GM15510 (cell line): Measurements from ENCODE around the gene INO80B.

ENCODE experiments used
- POLR2A ChIP-seq: IDR thresholded peaks from 3 replicates; pipeline ENCODE4 v1.6.1; 2011; ENCODE audit warnings: borderline replicate concordance; ENCODE audit not compliant: insufficient read length; ENCODE audit errors: extremely low read depth

Gene INO80B

DNA sequence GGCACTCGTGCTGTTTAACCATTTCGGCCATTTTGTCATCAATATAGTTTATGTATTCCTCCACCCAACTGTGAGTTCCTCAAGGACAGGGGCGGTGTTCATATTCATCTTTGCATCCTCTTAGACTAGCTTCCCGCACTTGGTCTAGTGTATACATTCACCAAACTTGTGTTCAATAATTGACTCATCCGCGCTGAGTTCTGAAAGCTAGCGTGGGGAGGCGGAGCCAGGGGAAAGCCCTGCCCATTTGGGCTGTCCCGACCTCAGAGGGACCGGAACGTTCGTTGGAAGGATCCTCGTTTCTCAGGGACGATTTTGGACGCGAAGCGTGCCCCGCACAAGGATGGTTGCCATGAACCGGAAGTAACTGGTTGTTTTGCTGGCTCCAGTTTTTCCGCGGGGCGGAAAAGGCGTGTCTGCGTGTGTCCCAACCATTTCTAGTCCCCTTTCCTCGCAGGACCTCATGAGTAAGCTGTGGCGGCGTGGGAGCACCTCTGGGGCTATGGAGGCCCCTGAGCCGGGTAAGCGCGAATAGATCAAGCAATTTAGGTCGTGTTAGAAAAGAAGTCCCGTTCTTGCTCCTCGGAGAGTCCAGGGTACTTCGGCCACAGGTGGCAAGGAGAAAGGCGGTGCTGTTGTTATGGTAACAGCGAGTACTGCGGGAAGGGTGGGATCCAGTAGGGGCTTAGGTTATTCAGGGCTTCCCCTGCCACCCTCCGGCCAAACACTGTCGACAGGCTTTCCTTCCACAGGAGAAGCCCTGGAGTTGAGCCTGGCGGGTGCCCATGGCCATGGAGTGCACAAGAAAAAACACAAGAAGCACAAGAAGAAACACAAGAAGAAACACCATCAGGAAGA lies at the start of gene INO80B:
TSS of gene INO80B (plus strand) at position 434 of the 858 bp plus-strand sequence. CDS start at position 464, 30 bp downstream.
- TF ChIP-seq POLR2A = peak; percentile 52

DNA sequence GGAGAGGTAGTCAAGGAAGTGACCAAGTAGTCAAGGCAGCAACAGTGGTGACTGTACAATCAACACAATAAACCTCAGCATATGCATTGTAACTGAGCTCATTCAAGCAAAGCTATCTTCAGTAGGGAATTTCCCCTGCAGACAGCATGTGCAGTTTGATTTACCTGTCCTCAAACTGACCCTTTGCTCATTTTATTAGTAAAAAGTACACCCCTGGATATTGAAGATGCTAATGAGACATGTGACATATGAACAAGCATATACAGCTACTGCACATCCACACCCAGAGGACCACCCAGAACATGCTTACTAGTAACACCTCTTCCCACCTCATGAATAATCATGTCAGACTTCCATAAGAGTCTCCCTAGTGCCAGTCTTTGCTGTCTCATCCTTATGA lies 48.9 kb upstream of the INO80B start:
- no peak for TF ChIP-seq POLR2A

- no peak for TF ChIP-seq POLR2A
Observed at GRCh38 chr2:74407682-74408081, 47.2 kb upstream of the INO80B start.

DNA sequence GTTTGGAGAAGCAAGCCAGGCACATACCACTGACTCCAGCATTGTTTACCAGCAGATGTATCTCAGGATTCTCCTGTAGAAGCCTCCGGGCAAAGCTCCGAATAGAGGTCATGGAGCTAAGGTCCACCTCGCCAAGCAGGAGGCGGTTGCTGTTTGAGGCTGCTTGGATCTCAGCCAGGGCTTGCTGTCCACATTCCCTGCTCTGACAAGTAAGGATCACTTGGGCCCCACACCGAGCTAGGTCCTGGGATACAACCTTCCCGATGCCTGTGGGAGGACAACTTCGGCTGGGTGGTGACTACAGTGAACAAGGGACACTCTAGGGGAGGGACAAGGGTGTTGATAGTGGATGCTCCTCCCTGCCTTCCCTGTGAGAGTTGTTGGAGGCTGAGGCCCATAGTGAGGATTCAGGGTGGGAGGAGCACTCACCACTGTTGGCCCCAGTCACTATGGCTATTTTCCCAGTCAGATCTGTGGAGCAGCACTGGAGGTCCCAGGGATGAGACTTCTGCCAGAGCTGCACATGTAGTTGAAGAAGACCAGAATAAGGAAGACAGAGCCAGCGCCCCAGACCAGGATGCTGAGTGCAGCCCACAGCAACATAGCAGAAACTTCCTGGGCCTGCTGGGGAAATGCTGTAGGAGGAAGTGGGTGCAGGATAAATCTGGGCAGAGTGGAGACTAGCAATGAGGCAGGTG lies 41.7 kb upstream of the INO80B start:
- no peak for TF ChIP-seq POLR2A

DNA sequence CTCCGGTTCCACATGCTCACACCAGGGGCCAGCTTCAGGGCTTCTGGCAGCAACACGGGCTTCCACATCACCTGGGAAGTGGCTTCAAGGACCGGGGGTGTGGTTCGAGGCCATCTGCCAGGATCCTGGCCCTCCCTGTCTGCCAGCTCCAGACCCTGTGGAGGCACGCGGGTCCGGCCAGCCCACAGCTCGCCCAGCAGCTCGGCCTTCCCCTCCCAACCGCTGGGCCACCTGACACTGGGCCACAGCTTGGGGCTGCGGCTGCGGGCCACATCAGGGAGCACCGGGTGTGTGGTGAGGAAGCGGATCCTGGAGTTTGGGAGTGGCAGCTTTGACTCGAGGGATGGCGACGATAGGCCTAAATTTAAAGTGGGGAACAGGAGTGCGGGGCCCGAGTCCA lies 40.4 kb upstream of the INO80B start:
- no peak for TF ChIP-seq POLR2A

DNA sequence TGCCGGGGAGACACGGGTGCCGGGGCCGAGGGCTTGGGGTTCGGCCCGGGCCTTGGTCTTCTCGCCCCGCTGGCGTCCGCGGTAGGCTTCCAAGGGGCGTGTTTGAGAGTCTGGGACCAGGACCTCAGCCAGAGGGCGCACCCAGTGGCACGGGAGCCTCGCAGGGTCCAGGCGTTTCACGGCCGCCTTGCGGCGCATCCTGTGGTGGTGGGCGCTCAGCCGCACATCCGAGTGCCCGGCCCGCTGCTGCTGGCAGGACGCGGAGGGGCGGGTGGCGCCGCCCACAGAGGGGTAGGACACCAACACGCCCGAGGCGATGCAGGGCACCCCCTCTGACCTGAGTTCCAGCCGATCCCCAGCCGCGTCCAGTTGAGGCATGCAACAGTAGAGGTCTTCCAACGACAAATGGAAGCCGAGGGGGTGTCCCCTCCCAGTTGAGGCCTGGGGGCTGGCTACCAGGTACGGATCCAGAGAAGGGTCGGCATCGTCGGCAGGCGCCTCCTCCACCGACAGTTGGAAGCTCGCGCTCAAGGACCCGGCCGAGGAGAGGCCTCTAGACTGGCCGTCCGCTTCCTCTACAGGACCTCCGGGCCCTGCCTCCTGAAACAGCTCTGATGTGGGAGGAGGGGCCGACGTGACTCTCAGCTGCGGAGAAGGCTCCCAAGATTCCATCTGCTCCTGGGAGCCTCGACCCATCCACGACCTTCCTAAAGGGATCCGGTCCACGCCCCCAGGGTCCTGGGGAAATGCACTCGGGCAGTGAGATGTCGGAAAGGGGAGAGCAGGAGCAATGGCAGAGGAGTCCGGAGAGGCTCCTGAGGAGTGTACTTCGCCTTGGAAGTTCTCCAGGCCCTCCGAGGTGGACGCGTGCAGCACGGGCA lies 39.8 kb upstream of the INO80B start:
- no peak for TF ChIP-seq POLR2A

GRCh38 chr2:74415762-74416395 lies 39.0 kb upstream of the INO80B start:
- no peak for TF ChIP-seq POLR2A

DNA sequence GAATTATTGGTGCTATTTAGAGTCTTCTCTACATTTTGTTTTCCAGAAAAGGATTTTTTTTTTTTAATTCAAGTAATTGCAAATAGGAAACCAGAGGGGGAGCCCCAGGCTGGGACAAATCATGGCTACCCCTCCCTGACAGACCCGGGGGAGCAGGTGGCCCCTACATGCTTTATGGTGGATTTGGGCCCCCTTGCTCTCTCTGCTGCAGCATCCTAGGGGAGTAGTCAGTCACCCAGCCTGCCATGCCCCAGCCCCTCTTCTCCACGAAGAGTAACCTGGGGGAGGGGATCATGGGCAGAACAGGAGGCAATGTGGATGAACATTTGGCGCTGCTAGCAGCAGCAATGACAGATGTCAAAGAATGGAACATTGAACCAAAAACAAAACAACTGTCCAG lies 38.1 kb upstream of the INO80B start:
- no peak for TF ChIP-seq POLR2A

GRCh38 chr2:74417197-74417596 lies 37.7 kb upstream of the INO80B start:
- no peak for TF ChIP-seq POLR2A

GRCh38 chr2:74417763-74418162 lies 37.1 kb upstream of the INO80B start:
- TF ChIP-seq POLR2A = no peak

- TF ChIP-seq POLR2A = no peak
Observed at GRCh38 chr2:74418312-74418711, 36.6 kb upstream of the INO80B start.

DNA sequence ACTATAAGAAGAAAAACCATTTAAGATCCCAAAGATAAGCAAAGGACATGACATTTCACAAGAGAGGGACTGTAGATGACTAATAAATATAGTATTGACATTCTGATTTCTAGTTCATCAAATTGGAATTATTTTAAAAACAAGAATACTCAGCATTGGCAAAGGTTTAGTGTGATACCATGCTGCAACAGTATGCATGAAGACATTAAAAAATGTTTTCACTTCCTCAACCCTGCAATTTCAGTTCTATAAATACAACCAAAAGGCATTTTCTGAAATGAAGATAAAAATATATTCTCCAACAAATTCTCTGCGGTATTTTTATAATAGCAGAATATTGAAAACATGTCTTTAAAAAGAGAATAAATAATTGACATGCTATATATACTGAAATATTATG lies 35.5 kb upstream of the INO80B start:
- TF ChIP-seq POLR2A = no peak

- TF ChIP-seq POLR2A = no peak
Observed at GRCh38 chr2:74420006-74420405, 34.9 kb upstream of the INO80B start.

DNA sequence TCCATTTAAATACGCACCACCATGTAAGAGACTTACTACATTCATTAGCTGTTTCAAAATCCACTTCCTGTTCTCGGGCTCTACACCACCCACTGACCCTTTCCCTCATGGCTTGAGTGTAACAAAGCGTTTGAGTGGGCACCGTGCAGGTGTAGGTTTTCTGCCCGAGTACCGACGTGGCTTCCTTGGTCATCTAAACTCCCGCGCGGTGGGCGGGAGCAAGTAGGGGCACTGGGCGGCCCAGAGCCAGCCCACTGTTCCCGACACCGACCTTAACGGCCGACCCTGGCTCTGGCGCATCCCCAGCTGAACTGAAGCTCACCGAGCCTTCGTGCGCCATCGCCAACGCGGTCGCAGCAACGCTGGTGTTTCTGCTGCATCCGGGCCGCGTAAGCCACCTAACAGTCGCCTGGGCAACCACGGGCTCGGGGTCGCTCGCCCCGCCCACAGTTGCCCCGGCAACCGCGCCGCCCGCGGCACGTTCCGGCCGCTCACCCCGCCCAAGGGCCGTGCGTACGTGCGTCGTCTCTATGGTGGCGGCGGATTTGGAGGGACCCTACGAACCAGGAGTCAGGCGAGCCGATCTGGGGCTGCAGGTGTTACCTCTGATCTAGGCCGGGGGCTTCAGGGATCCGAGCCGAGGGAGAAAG lies 33.5 kb upstream of the INO80B start, which contains the start of the genes C2orf81 and WDR54:
TSS of gene C2orf81 (minus strand) at position 399 of the 650 bp plus-strand sequence. CDS start at position 340, 59 bp downstream.
TSS of gene WDR54 (plus strand) at position 510 of the 650 bp plus-strand sequence. CDS start 424 bp downstream, outside the sequence.
- TF ChIP-seq POLR2A = peak; percentile 91
